Measurements from ENCODE around the gene EBLN1. TPM values are rescaled to one million over a fixed set of nuclear protein-coding genes. Genes with fewer than 3 reads are reported as not detected.
"Not testable (repeated sequence)": the region's sequence is repeated elsewhere in the genome, so short reads cannot be mapped to it uniquely, and the experiment has no call there.

Gene EBLN1
- total RNA-seq, 1 donor from 2014 or later = not detected

DNA sequence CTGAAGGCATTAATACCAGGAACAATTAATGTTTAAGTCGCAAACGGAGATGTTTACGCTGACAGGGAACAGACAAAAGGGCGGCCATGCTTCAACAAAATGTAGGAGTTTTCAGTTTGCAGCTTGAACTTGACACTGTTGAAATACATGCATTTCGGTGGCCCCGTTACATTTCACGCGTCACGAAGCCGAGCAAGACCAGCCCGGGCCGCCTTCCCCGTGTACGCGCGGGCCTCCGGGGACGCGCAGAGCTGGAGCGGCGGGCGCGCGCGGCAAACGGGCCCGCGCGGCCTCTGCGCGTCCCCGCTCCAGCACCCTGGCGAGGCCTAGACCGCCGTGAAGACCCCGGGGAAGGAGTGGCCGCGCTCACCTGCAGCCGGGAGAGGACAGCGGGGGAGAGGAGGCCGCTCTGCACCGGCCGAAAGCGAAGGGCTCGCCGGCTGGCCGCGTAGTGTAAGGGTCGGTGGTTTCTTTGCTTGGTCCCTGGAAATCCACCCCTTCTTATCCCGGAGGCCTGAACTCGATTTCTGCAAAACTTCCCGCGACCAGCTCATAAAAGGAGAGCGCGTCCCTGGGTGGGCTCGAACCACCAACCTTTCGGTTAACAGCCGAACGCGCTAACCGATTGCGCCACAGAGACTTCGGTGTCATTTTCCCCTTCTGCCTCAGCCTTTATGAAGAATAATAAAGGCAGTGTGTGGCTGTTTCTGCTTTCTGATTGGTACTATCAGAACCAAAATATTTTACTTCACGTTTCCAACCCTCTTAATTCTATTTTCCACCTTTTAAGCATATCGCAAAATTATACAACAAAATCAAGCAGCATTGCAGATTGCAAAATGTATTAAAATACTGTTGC is 11.4 kb upstream of the EBLN1 start:
- DNase-seq (ENCODE audit: low spot score in 2 of 2) (peak; percentile 75 to 81), FAIRE-seq (peak; percentile 10)

GRCh38 chr10:22228167-22228938 is 10.5 kb upstream of the EBLN1 start:
- DNase-seq (ENCODE audit: low spot score in 2 of 2) = no peak
- no peak for FAIRE-seq

GRCh38 chr10:22226599-22226998 is 8.8 kb upstream of the EBLN1 start:
- no peak for FAIRE-seq
- no peak for DNase-seq (ENCODE audit: low spot score in 2 of 2)

- FAIRE-seq = no peak
- DNase-seq (ENCODE audit: low spot score in 2 of 2) = no peak
Measured at GRCh38 chr10:22222236-22223190, 4.7 kb upstream of the EBLN1 start.

- FAIRE-seq = no peak
- no peak for DNase-seq (ENCODE audit: low spot score in 2 of 2)
Measured at GRCh38 chr10:22219308-22219707, 1.5 kb upstream of the EBLN1 start.

GRCh38 chr10:22218448-22218847 is 633 bp upstream of the EBLN1 start:
- FAIRE-seq (no peak), DNase-seq (ENCODE audit: low spot score in 2 of 2) (no peak)

DNA sequence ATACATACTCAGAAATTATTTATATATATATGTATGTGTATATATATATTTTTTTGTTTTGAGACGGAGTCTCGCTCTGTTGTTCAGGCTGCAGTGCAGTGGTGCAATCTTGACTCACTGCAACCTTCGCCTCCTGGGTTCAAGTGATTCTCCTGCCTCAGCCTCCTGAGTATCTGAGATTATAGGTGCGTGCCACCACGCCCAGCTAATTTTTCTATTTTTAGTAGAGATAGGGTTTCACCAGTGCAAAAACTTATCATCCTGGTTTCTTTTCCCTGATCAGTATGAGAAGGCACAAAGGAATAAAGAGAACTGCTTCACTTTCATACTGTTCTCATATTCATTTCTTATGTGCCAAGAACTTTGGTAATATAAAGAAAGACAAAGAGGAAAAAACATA is 731 bp downstream of the EBLN1 start:
- not testable (repeated sequence) for FAIRE-seq; DNase-seq (ENCODE audit: low spot score in 2 of 2)

DNA sequence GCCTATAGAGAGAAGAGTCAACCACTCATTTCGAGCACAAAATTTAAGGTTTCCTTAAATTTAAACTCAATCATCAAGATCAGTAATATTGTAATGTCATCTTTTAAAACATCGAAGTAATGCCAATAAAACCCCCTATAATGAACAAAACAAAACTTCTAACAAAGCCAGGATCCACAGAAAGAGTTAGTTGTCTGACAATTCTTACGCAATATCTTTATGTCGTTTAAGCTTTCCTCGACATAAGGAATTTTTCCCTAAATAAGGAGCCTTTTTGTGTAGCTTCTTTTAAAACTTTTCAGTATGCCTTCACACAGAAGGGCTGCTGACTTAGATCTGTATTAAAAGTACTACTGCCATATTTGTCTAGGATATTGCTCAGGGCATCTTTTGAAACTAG is 7.5 kb downstream of the EBLN1 start:
- DNase-seq (ENCODE audit: low spot score in 2 of 2) = no peak
- FAIRE-seq = no peak

GRCh38 chr10:22193945-22194344 is 23.9 kb downstream of the EBLN1 start:
- DNase-seq (ENCODE audit: low spot score in 2 of 2) (no peak), FAIRE-seq (no peak)

DNA sequence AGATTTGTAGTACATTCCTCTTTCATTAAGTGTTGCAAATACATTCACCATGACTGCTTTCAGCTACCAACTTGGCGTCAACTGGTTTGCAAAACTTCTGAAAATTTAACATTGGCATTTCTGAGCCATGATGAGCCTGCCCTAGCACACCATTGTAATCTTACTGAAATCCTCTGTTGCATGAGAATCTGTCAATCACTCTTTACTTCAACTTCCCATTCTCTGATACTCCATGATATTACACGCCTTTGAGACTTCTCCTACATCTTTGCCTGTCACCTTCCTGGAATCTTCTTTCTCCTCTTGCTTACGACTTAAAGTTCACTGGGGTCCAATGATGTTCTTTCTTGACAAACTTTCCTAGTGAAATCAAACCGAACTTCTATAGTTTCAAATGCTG is 32.2 kb downstream of the EBLN1 start:
- FAIRE-seq (no peak), DNase-seq (ENCODE audit: low spot score in 2 of 2) (no peak)

- no peak for FAIRE-seq
Measured at GRCh38 chr10:22183771-22184461, 33.9 kb downstream of the EBLN1 start.

DNA sequence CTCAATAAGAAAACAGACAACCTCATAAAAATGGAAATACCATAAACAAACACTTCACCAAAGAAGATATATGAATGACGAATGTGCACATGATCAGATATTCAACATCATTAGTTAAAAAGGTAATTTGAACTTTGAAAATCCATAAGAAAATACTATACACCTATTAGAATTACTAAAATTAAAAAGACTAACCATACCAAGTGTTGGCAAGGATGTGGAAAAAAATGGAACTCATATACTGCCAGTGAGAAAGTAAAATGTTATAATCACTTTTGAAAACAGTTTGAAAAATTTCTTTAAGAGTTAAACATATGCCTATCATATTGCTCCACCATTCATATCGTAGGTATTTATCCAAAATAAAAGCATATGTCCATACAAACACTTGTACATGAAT is 37.1 kb downstream of the EBLN1 start:
- FAIRE-seq (no peak), DNase-seq (ENCODE audit: low spot score in 2 of 2) (no peak)

More at GRCh38 chr10:22183771-22184461, 33.9 kb downstream of the EBLN1 start:
- no peak for DNase-seq (ENCODE audit: low spot score in 2 of 2)

DNA sequence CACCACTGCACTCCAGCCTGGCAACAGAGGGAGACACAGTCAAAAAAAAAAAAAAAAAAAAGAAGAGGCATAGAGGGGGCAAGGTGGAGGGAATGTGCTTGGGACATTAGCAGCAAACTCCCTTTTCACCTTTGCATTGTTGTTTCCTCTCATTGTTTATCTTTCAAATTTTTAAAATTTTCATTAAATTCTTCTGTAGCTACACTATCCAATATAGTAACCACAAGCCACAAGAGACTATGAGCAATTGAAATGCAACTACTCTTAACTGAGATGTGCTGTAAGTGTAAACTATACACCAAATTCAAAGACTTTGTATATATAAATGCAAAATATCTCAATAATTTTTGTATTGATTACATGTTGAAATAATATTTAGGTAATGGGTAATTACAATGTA is 43.4 kb downstream of the EBLN1 start:
- FAIRE-seq (no peak), DNase-seq (ENCODE audit: low spot score in 2 of 2) (no peak)

GRCh38 chr10:22171131-22171530 is 46.7 kb downstream of the EBLN1 start:
- FAIRE-seq (no peak), DNase-seq (ENCODE audit: low spot score in 2 of 2) (no peak)

GRCh38 chr10:22170582-22170981 is 47.2 kb downstream of the EBLN1 start:
- FAIRE-seq (no peak), DNase-seq (ENCODE audit: low spot score in 2 of 2) (no peak)

DNA sequence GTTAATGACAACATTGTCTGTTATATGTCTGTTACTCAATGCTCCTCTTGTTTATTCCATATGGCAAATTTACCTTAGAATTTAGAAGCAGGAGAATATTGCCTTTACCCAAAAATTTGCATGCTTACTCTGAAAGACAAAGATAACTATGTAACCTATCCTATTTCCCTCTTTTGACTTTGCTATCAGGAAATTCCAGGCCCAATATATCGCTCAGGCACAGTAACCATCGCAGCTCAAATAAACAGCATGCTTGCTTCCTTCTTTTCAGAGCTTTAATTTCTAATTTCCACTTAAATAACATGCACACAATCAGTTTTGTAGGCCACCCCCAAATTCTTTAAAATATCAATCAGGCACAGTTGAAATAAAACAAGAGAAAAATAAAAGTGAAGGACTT is 57.8 kb downstream of the EBLN1 start:
- no peak for DNase-seq (ENCODE audit: low spot score in 2 of 2)
- FAIRE-seq = no peak

DNA sequence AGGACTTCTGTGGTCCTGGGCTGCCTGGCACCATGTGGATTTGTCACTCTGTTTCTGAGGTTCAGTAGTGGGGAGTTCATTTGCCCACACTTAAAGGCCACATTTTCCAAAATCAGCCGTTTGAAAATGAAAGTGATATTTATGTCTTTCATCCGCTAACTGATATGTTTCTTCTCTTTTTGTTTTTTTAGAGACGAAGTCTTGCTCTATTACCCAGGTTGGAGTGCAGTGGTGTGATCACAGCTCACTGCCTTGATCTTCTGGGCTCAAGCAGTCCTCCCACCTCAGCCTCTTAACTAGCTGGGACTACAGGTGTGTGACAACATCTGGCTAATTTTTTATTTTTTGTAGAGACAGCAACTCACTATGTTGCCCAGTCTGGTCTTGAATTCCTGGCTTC is 58.6 kb downstream of the EBLN1 start:
- DNase-seq (ENCODE audit: low spot score in 2 of 2) (no peak), FAIRE-seq (no peak)

Measured in frontal cortex (tissue), 4 donors.